HL-60 (cell line): Measurements from ENCODE around the gene BABAM1.
"Not testable (repeated sequence)": the region's sequence is repeated elsewhere in the genome, so short reads cannot be mapped to it uniquely, and the experiment has no call there.

ENCODE experiments used
- DNase-seq, 2 experiments: peaks; one replicate each; pipeline ENCODE4 v3.0.0-alpha.2; 2010 to 2020; ENCODE audit warnings: low read depth in 1 of 2, low spot score in 1 of 2
- H3K27ac ChIP-seq: fragments of 250-450 bp; sonication (Bioruptor Pico); replicated peaks from 2 replicates; pipeline ENCODE4 v1.5.1; 2020; ENCODE audit warnings: mild to moderate bottlenecking, moderate library complexity
- H3K27me3 ChIP-seq: fragments of 250-450 bp; sonication (Bioruptor Pico); 2 replicates; pipeline ENCODE4 v1.5.1; 2021; ENCODE audit warnings: mild to moderate bottlenecking, moderate library complexity; ENCODE audit not compliant: insufficient read depth, poor library complexity, severe bottlenecking
- H3K4me3 ChIP-seq: replicated peaks from 2 replicates; pipeline ENCODE4 v1.5.1; 2011; ENCODE audit warnings: mild to moderate bottlenecking, control low read depth, low read length; ENCODE audit not compliant: insufficient read depth
- GABPA ChIP-seq: IDR thresholded peaks from 2 replicates; pipeline ENCODE4 v1.6.1; 2012; ENCODE audit warnings: low read depth
- POLR2AphosphoS5 ChIP-seq: IDR thresholded peaks from 2 replicates; pipeline ENCODE4 v1.6.1; 2012; ENCODE audit warnings: low read depth
- SPI1 ChIP-seq: IDR thresholded peaks from 2 replicates; pipeline ENCODE4 v1.6.1; 2012; ENCODE audit warnings: low read depth, mild to moderate bottlenecking, borderline replicate concordance
- TF ChIP-seq, protein P1 (sequence below): IDR thresholded peaks from one replicate; pipeline ENCODE4 v1.5.1; 2011; ENCODE audit warnings: low read length, control low read depth, inconsistent platforms; ENCODE audit not compliant: insufficient read depth
- TF ChIP-seq, protein P2 (sequence below): IDR thresholded peaks from 2 replicates; pipeline ENCODE4 v1.6.1; 2012; ENCODE audit warnings: low read depth; ENCODE audit not compliant: insufficient replicate concordance

The BABAM1 gene

GRCh38 chr19:17268754-17269153, 1.5 kb downstream of the BABAM1 start:
- no peaks in the 10 kb centered on the region for H3K27me3 ChIP-seq
- no peak overlapping the region for H3K27ac ChIP-seq
- DNase-seq: no peak
- TF ChIP-seq, protein P1, sequence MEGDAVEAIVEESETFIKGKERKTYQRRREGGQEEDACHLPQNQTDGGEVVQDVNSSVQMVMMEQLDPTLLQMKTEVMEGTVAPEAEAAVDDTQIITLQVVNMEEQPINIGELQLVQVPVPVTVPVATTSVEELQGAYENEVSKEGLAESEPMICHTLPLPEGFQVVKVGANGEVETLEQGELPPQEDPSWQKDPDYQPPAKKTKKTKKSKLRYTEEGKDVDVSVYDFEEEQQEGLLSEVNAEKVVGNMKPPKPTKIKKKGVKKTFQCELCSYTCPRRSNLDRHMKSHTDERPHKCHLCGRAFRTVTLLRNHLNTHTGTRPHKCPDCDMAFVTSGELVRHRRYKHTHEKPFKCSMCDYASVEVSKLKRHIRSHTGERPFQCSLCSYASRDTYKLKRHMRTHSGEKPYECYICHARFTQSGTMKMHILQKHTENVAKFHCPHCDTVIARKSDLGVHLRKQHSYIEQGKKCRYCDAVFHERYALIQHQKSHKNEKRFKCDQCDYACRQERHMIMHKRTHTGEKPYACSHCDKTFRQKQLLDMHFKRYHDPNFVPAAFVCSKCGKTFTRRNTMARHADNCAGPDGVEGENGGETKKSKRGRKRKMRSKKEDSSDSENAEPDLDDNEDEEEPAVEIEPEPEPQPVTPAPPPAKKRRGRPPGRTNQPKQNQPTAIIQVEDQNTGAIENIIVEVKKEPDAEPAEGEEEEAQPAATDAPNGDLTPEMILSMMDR: no peak
- no peak for TF ChIP-seq GABPA
- H3K4me3 ChIP-seq: no peak overlapping the region

DNA sequence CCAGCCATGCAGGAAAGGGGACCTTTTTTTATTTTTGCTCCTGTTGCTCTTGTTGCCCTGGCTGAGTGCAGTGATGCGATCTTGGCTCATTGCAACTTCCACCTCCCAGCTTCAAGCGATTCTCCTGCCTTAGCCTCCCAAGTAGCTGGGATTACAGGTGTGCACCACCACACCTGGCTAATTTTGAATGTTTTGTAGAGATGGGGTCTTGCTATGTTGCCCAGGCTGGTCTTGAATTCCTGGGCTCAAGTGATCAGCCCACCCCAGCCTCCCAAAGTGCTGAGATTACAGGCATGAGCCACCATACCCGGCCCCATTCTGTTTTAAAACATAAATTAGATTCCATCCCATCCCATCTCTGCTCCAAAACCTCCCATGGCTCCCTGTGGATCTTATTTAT, 7.6 kb downstream of the BABAM1 start:
- H3K27me3 ChIP-seq, H3K27ac ChIP-seq, DNase-seq, H3K4me3 ChIP-seq: not testable (repeated sequence)

DNA sequence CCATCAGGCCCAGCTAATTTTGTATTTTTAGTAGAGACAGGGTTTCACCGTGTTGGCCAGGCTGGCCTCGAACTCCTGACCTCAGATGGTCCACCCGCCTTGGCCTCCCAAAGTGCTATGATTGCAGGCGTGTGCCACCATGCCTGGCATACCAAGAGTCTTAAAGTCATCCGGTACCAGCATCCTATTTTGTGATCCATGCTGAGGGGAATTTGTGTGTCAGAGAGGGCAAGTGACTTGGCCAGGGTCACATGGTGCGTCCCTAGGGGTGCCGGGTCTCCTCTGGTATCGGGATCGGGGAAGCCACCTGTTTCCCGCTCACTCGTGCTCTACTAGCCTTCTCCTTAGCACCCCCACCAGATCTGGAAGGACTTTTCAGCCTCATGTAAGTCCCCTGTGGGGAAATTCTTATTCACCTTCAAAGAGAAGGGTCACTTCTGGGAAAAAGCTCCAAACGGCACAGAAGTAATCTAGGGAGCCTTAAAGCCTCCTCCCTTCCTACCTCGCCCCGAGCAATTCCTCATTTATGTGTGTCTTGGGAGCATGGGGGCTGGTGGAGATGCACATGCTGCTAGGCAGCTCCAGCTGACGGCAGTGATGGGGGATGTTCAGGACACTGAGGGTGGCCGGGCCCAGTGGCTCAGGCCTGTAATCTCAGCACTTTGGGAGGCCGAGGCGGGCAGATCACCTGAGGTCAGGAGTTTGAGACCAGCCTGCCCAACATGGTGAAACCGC, 8.4 kb downstream of the BABAM1 start:
- Histone ChIP-seq H3K27ac (no peak overlapping the region), H3K4me3 (no peak overlapping the region), H3K27me3 (no peaks in the 10 kb centered on the region)
- TF ChIP-seq, protein P1: no peak
- no peak for TF ChIP-seq GABPA
- TF ChIP-seq POLR2AphosphoS5: no peak
- no peak for TF ChIP-seq SPI1
- TF ChIP-seq, protein P2, sequence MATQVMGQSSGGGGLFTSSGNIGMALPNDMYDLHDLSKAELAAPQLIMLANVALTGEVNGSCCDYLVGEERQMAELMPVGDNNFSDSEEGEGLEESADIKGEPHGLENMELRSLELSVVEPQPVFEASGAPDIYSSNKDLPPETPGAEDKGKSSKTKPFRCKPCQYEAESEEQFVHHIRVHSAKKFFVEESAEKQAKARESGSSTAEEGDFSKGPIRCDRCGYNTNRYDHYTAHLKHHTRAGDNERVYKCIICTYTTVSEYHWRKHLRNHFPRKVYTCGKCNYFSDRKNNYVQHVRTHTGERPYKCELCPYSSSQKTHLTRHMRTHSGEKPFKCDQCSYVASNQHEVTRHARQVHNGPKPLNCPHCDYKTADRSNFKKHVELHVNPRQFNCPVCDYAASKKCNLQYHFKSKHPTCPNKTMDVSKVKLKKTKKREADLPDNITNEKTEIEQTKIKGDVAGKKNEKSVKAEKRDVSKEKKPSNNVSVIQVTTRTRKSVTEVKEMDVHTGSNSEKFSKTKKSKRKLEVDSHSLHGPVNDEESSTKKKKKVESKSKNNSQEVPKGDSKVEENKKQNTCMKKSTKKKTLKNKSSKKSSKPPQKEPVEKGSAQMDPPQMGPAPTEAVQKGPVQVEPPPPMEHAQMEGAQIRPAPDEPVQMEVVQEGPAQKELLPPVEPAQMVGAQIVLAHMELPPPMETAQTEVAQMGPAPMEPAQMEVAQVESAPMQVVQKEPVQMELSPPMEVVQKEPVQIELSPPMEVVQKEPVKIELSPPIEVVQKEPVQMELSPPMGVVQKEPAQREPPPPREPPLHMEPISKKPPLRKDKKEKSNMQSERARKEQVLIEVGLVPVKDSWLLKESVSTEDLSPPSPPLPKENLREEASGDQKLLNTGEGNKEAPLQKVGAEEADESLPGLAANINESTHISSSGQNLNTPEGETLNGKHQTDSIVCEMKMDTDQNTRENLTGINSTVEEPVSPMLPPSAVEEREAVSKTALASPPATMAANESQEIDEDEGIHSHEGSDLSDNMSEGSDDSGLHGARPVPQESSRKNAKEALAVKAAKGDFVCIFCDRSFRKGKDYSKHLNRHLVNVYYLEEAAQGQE: no peak
- DNase-seq: no peak

DNA sequence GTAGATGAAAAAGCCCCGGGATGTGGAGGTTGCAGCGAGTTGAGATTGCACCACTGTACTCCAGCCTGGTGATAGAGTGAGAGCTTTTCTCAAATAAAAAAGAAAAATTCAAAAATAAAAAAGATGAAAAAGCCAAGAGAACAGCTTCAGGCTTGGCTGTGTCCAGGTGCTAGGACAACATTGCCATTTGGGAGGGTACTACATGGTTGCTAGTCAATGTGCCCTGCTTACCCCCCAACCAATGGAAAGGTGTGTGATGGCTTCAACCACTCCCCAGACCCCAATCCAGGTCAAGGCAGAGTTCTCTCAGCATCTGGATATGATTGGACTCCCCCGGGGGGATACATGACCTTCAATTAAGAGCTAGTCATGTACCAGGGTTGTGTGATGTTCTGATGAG, 12.2 kb downstream of the BABAM1 start:
- H3K27ac ChIP-seq: no peak overlapping the region
- no peak for DNase-seq

More for the DNA sequence above, 12.2 kb downstream of the BABAM1 start:
- no peak for TF ChIP-seq POLR2AphosphoS5
- TF ChIP-seq, protein P1: no peak
- no peak for TF ChIP-seq SPI1
- no peak for TF ChIP-seq GABPA
- TF ChIP-seq, protein P2: no peak
- no peaks in the 10 kb centered on the region for H3K27me3 ChIP-seq
- no peak overlapping the region for H3K4me3 ChIP-seq
